HepG2 (cell line): ENCODE measurements around the gene DDX17. TPM values are rescaled to one million over a fixed set of nuclear protein-coding genes. Genes with fewer than 3 reads are reported as not detected.
A peak's percentile ranks its signal among the peaks of the same experiment; 100 is the strongest.

Experiments used
- HMGXB3 ChIP-seq: sonication (generic); formaldehyde crosslinking; IDR thresholded peaks from 2 replicates; pipeline ENCODE4 v1.4.0; 2020; ENCODE audit warnings: missing genetic modification reagents, borderline replicate concordance
- IRF9 ChIP-seq: sonication (generic); formaldehyde crosslinking; IDR thresholded peaks from 2 replicates; pipeline ENCODE4 v1.8.0; 2022; ENCODE audit warnings: missing genetic modification reagents, mild to moderate bottlenecking, borderline replicate concordance
- KAT8 ChIP-seq: IDR thresholded peaks from 2 replicates; pipeline ENCODE4 v1.6.1; 2016; ENCODE audit warnings: missing genetic modification reagents, missing compliant biosample characterization
- KLF16 ChIP-seq, 2 experiments: sonication (generic) in 1 of 2; formaldehyde crosslinking in 1 of 2; IDR thresholded peaks; 2 replicates each; pipeline versions ENCODE4 v1.6.1 to v1.8.0; 2016 to 2023; ENCODE audit warnings: missing genetic modification reagents in 2 of 2, missing compliant biosample characterization in 1 of 2
- MAF1 ChIP-seq: sonication (generic); formaldehyde crosslinking; IDR thresholded peaks from 2 replicates; pipeline ENCODE4 v1.5.0; 2020; ENCODE audit warnings: missing genetic modification reagents, borderline replicate concordance
- MYNN ChIP-seq: sonication (generic); formaldehyde crosslinking; IDR thresholded peaks from 2 replicates; pipeline ENCODE4 v1.4.0; 2020; ENCODE audit warnings: mild to moderate bottlenecking, low read depth, missing genetic modification reagents
- THRA ChIP-seq: sonication (generic); formaldehyde crosslinking; IDR thresholded peaks from 2 replicates; pipeline ENCODE4 v1.4.0; 2020; ENCODE audit warnings: missing genetic modification reagents, borderline replicate concordance
- ZBED4 ChIP-seq: sonication (generic); formaldehyde crosslinking; IDR thresholded peaks from 2 replicates; pipeline ENCODE4 v1.4.0; 2020; ENCODE audit warnings: missing genetic modification reagents, borderline replicate concordance
- ZBTB38 ChIP-seq: sonication (generic); formaldehyde crosslinking; IDR thresholded peaks from 2 replicates; pipeline ENCODE4 v1.5.1; 2020; ENCODE audit warnings: mild to moderate bottlenecking, missing genetic modification reagents
- ZMYM4 ChIP-seq: sonication (generic); formaldehyde crosslinking; IDR thresholded peaks from 2 replicates; pipeline ENCODE4 v1.8.1; 2023; ENCODE audit warnings: mild to moderate bottlenecking, missing genetic modification reagents
- ZNF256 ChIP-seq: sonication (generic); formaldehyde crosslinking; conservative IDR thresholded peaks from 2 replicates; pipeline ENCODE4 v1.4.0; 2020; ENCODE audit warnings: missing genetic modification reagents
- ZNF501 ChIP-seq: sonication (generic); formaldehyde crosslinking; IDR thresholded peaks from 2 replicates; pipeline ENCODE4 v1.5.1; 2020; ENCODE audit warnings: mild to moderate bottlenecking, moderate library complexity, missing genetic modification reagents
- ZNF552 ChIP-seq: sonication (generic); formaldehyde crosslinking; IDR thresholded peaks from 2 replicates; pipeline ENCODE4 v1.9.0; 2022; ENCODE audit warnings: missing genetic modification reagents, mild to moderate bottlenecking, borderline replicate concordance
- ZNF564 ChIP-seq: sonication (generic); formaldehyde crosslinking; IDR thresholded peaks from 2 replicates; pipeline ENCODE4 v1.8.1; 2023; ENCODE audit warnings: mild to moderate bottlenecking, missing genetic modification reagents
- polyA plus RNA-seq, 8 experiments: library from polyadenylated mRNA; depleted of rRNA in 3 of 8; stranded (reverse) in 7 of 8; unstranded in 1 of 8; fragments of >200 nt; fragmentation: Illumina TruSeq in 4 of 8; extraction: Trizol in 4 of 8; gene quantifications; 2 replicates each; pipeline versions ENCODE4 v1.2.1 to v1.2.3, GENCODE V29; 2011 to 2016; ENCODE audit warnings: low read depth in 4 of 8, missing spikeins in 1 of 8, mixed read lengths in 1 of 8; ENCODE audit not compliant: insufficient read depth in 1 of 8
- total RNA-seq, 5 experiments: library from RNA; depleted of rRNA; stranded (reverse); fragments of >200 nt; fragmentation: Illumina TruSeq; extraction: Trizol; gene quantifications; 2 replicates each; pipeline ENCODE4 v1.2.3, GENCODE V29; 2016; ENCODE audit warnings: low read depth in 1 of 5

DDX17 gene
- total and polyA plus RNA-seq, 2 of the 13 experiments (the other 11 are each of a cell fraction or from before 2014, with no cell fraction given), result 238 to 344 TPM

GRCh38 chr22:38505541-38506117 is 482 bp downstream of the DDX17 start (continued):
- no peak for TF ChIP-seq ZNF552
- TF ChIP-seq ZMYM4 (CRISPR knock-in tag), result no peak
- no peak for TF ChIP-seq KAT8 (CRISPR knock-in tag)
- no peak for TF ChIP-seq MYNN
- TF ChIP-seq KLF16 (CRISPR knock-in tag; IDR thresholded peaks at IDR 0.05), result no peak; a peak in 1 of 4 replicates
- TF ChIP-seq ZNF501 (CRISPR knock-in tag), result no peak
- TF ChIP-seq HMGXB3 (CRISPR knock-in tag), result no peak
- peak; percentile 67 for TF ChIP-seq ZNF564 (CRISPR knock-in tag)
- peak; percentile 12; the same call in 1 of the 2 replicates for TF ChIP-seq ZBED4
- peak; percentile 22; the same call in 1 of the 2 replicates for TF ChIP-seq IRF9
- peak; percentile 11; the same call in 1 of the 2 replicates for TF ChIP-seq THRA (CRISPR knock-in tag)
- no peak for TF ChIP-seq ZNF256 (CRISPR knock-in tag)
- TF ChIP-seq MAF1 (CRISPR knock-in tag), result no peak
- TF ChIP-seq ZBTB38, result no peak; the same call in 1 of the 2 replicates
